Measurements from ENCODE around the gene TMED3.

The TMED3 gene

GRCh38 chr15:79310985-79311900, at the start of gene TMED3:
Gene TMED3, plus strand, starts transcription at chr15:79311112. Its CDS starts 138 bp downstream, at chr15:79311250.
- DNase-seq: peak; percentile 42

GRCh38 chr15:79261836-79262235, 49.1 kb upstream of the TMED3 start:
- no peak for DNase-seq

- no peak for DNase-seq
Observed at GRCh38 chr15:79265167-79265566, 45.7 kb upstream of the TMED3 start.

DNA sequence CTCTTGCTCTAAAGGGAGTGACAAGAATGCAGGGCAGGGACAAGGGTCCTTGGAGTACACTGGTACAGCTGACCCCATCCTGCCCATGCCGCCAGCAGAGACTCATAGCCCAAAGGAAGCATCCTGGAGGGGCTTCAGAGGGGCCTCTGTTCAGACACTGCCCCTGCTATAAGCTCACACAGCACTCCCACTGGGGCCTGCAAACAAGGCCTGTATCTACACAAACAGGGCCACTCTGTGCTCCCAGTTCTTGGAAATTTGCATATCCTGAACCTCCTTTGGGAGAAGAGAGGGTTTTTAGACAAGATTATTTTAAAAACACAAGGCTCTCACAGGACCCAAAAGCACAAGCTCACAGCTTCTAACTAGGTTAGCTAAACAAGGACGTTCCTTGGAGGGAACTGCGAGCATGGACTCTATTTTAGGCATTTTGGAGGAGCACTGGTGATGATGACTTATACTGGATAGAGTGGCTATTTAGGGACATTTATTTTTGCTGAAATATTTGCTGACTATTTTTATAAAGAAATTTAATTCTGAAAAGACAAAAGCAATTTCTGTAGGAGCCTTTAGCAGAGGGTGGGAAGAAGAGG, 44.8 kb upstream of the TMED3 start:
- DNase-seq: no peak

DNA sequence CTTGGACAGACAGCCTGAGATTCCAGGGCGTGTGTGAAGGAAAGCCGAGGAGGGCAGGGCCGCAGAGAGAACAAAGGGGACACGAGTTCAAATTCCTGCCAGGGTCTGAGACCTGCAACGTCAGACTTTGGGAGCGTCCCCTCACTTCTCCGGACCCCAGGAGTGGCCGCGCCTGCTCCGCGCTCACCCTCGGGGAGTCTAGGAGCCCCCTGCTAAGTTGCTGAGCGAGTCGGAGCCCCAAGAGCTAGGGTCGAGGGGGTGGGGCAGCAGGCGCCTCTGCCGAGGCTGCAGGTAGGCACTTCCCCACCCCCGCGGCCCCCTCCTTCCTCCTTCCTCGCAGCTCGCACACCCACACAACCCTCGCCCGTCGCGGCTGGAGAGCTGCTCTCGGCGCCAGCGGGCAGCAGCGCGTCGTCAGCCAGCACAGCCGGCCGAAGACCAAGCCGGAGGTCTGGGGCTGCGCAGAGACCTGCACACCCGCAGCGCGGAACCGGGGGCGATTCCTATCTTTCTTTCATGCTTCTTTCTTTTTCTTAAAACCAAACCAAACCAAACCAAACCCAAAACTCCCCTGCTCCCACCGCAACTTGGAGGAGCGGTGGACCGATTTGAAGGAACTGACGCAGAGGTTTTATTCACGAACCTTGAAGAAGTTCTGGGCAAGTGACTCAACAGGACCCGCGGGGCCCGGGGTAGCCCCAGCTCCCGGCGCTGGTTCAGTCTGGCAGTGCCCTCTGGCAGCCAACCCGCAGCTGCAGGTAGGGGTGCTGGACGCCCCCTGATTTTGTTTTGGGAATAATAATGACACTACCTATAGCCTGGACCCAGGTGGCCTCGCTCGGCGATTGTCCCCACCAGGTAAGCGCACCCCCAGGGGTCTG, 28.3 kb upstream of the TMED3 start, which contains the start of gene ANKRD34C:
Gene ANKRD34C (plus strand): TSS at position 352 of the 881 bp plus-strand sequence. CDS start 10,563 bp downstream, outside the sequence.
- no peak for DNase-seq

- DNase-seq: no peak
Observed at GRCh38 chr15:79283252-79284048, 27.5 kb upstream of the TMED3 start.

- DNase-seq: no peak
Observed at GRCh38 chr15:79290642-79291275, 20.2 kb upstream of the TMED3 start.

DNA sequence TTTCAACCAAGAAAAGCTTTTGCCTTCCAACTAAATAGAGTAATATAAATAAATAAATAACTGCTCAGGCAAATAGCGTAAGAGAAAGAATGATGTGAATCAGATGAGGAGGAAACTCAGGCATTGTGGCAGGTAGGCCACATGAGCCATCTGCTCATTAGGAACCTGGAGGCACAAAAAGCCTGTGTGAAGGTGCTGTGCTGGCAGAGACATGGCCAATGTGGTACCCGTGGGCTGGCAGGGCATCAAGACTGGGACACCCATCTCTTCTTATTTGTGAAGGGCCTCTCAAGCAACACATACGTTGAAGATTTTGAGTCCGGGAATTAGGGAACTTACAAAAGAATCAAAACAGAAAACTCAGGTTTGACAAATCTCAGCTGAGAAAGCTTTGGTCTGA, 18.9 kb upstream of the TMED3 start:
- no peak for DNase-seq

- no peak for DNase-seq
Observed at GRCh38 chr15:79294075-79294474, 16.8 kb upstream of the TMED3 start.

DNA sequence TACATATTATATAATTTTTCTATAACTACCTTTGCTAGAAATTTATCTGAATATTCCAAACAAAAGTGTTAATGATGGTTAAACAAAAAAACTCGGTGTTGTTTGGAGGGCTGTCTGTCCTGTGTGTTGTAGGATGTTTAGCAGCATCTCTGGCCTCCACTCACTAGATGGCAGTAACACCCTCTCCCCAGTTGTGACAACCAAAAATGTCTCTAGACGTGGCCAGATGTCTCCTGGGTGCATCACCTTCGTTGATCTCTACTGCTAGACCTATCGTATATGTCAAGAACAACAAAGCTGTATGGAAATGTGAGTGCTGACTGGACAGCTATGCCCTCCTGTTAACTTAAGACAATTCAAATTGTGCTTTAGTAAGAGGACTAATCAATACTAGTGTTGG, 14.3 kb upstream of the TMED3 start:
- no peak for DNase-seq

DNA sequence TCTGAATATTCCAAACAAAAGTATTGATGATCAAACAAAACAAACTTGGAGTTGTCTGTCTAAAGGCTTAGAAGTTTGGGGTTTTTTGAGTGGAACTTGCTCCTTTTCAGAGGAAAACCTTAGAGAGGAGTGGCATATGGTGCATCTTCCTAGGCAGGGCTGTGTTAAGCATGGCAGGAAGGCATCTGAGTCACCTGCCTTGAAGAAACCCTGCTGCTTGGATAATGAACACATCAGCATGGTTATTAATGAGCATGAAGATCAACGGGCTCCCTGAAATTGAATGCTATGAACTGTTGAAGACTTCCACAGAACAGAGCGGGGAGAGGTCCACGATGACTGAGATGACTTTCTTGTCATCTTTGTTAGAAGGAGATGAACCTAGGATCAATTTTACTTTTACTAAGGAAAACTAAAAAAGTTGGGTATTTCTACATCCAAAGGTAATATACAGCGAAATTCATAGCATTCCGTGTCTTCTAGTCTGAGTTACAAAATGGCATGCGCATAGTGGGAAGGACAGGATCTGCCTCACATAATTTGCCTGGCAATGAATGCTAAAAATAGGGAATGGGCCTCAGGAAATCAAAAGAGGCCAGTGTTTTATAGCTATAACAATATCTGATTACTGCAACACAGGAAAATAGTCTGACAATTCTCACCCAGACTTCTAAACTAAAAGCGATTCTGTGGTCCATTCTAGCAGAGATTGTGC, 11.6 kb upstream of the TMED3 start:
- DNase-seq: no peak

- DNase-seq: no peak
Observed at GRCh38 chr15:79299841-79300235, 11.1 kb upstream of the TMED3 start.

- DNase-seq: no peak
Observed at GRCh38 chr15:79307251-79307650, 3.7 kb upstream of the TMED3 start.

DNA sequence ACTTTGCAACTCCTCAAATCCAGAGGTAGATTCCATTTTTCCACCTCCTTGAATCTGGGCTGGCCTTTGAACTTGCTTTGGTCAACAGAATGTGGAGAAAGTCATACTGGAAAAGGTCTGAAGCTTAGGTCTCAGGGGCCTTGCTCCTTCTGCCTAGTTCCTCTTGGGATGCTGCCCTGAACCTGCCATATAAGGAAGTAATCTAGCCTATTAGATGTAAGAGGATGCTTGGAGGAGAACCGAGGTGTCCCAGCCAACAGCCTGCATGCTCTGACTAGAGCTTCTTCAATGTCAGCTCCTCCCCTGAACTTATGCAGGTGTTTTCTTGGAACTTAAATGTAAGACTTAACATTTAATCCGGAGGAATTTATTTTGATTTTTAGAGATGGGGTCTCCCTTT, 2.0 kb upstream of the TMED3 start:
- peak; percentile 3 for DNase-seq

DNA sequence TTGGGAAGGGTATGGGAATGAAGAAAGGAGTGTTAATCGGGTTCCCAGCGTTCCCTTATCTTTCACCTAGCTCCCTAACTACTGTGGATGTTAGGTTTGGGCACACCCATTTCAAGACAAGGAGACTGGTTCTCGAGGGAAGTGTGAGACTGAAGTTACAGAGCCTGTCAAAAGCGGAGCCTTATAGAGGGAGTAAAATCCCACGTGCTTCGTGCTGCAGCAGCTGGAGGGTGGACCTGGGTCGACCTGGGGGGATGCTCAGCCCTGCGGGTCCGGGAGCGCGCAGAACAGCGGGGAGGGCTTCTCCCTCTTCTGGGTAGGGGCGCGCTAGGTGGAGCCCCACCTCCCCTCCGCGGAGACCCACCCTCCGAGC, 314 bp upstream of the TMED3 start:
- no peak for DNase-seq

DNA sequence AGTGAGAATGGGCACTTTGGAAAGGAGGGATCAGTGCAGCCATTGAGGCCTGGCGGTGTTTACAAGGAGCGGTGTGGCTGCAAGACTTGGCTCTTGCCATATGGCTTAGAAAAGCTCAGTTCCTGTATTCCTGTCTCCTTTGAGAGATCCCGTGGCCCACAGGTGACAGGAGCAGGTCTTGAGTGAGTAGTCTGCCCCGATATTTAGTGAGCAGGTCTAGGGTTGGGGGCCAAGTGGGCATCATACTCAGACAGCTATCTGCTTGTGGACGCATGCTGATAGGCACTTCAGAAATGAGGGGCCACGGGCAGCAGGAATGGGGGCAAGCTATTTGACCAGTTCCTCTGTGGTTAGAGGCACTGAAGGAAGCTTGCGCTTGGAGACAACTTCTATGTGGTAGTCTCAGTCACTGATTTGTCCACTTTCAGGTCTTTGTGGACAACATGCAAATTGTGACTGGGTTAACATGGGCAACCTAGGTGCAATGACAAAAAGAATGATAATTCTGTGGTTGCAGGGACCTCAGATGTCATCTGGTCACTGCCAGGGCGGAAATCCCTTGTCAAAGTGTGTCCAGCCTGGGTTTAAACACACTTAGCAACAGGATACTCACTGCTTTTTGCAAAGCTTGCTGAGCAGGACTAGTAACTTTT, 1.1 kb downstream of the TMED3 start:
- no peak for DNase-seq

DNA sequence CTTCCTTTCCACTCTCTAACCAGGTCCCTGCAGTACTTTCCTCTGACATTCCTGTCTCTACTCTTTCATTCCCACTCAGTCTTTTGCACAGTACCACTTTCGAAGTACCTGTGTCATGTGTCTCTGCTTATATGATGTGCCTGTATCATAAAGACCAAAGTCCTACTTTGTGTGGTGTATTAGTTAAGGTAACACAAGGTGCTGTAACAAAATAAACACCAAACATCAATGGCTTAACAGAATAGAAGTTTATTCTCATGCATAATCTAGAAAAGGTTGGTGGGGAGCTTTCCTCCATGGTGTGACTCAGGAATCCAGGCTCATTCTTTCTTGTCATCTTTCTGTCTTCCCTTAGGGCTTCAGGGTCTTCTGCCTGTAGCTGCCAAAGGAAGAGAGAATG, 3.3 kb downstream of the TMED3 start:
- DNase-seq: no peak

GRCh38 chr15:79314811-79315210, 3.9 kb downstream of the TMED3 start:
- no peak for DNase-seq

GRCh38 chr15:79315623-79316328, 4.9 kb downstream of the TMED3 start:
- DNase-seq: no peak

DNA sequence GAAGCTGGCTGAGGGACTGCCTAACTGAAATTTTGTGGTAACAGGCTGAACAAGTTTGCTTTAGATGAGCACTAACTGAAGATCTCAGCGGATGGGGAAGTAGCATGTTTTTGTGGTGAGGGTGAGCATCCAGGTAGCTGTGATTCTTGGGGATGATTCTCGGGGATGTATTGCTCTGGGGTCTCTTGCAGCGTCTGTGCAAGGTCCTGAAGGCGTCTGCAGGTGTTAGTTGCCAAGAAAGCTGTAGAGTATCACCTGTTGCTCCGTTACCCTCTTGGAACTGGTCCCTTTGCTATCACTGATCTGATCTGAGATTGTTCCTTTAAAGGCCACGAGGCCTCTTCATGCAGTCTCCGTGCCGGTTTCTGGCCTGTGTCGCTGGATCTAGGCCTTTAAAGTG, 6.0 kb downstream of the TMED3 start:
- no peak for DNase-seq

Data from NCI-H2029 (cell line).